K562 treated with DMSO at 1 percent for 12 hours (cell line): ENCODE data around the gene MCU. TPM values are rescaled to one million over a fixed set of nuclear protein-coding genes. Genes with fewer than 3 reads are reported as not detected.

Experiments used
- total RNA-seq: library from RNA; unstranded; fragments of 300-600 nt; gene quantifications from 2 replicates; pipeline ENCODE4 v1.2.3, GENCODE V29; 2022; ENCODE audit not compliant: insufficient read depth

MCU gene
- 13.2 and 28.9 TPM in 2 replicates for total RNA-seq

DNA sequence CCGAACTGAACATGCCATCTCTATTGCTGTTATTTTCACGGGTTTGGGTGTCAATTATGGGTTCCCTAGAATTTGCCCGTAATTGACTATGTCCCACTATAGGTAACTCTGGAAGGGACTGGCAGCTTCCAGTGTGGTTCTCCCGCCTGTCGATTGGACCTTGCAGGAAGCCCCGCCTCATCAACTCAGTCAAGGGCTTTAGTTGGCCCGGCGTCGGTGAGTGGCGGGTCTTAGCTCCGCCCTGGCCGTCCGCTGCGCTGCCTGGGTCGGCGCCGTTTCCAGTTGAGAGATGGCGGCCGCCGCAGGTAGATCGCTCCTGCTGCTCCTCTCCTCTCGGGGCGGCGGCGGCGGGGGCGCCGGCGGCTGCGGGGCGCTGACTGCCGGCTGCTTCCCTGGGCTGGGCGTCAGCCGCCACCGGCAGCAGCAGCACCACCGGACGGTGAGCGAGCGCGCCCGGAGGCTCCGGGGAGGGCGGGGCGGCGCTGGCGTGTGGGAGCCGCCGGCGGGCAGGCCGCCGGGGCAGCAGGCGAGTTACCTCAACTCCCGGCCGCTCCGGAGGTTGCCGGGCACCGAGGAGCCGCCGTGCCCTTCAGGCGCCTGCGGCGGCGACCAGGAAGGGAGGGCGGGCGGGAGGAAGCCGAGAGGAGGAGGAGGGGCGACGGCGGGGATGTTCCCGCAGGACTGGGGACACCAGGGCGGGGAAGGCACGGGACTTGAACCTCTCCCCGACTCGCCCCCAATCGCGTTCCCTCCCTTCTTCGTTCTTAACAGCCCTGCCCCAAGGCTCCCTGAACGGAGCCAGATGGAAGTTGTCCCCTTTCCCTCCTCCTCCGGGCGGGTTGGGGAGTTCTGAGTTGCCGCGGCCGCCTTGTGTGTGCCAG is at the start of gene MCU:
TSS of gene MCU (plus strand) at position 281 of the 881 bp plus-strand sequence. CDS start at position 290, 9 bp downstream.

DNA sequence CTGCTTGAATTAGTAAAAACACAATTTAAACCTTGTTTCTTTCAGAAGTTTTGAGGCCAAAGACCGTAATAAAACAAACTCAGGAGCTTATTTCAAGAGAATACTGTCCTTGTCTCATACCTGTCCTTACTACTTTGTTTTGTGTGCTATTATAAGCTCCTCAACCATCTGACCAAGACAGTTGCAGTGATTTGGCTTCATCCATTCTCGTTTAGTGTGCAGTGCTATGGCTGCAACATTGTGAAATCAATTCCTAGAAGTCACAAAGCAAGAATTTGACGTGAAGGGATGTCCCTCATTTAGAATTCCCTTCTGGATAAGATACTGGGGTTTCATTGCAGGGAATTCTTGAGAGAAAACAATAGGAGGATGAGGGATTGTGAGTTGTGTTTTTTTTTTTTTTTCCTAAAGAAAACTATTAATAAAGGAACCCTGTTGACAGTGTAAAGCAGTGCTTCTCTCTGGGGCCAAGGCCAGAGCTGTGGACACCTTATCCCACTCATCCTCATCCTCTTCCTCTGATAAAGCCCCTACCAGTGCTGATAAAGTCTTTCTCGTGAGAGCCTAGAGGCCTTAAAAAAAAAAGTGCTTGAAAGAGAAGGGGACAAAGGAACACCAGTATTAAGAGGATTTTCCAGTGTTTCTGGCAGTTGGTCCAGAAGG is 201.3 kb downstream of the MCU start, which contains the start of gene OIT3:
TSS of gene OIT3 (plus strand) at position 604 of the 663 bp plus-strand sequence. CDS start 60 bp downstream, outside the sequence.

Other genes starting within 250 kb of the MCU start
- gene MICU1, start 66.1 kb upstream of the MCU start, total RNA-seq = 57.0 and 101 TPM in 2 replicates
- 0.26 TPM in 1 of 2 replicates, not detected in the other for gene OIT3, start 201.6 kb downstream of the MCU start, total RNA-seq